Thyroid gland (tissue), 4 donors: Measurements from ENCODE around the gene NUFIP1. TPM values are rescaled to one million over a fixed set of nuclear protein-coding genes. Genes with fewer than 3 reads are reported as not detected.
A peak's percentile ranks its signal among the peaks of the same experiment; 100 is the strongest.

ENCODE experiments used
- DNase-seq, 2 donors: peaks; one replicate each; pipeline ENCODE4 v3.0.0-alpha.2; 2019
- H3K27ac ChIP-seq, 3 donors: fragments of 200-600 bp; sonication (generic); 1 replicate in 2 of 3; 2 replicates in 1 of 3; pipeline ENCODE4 v1.5.1; 2016 to 2019; ENCODE audit warnings: mild to moderate bottlenecking in 1 of 3, moderate library complexity in 1 of 3
- H3K27me3 ChIP-seq: fragments of 200-600 bp; sonication (generic); one replicate; pipeline ENCODE4 v1.5.1; 2019
- H3K36me3 ChIP-seq, 2 donors: fragments of 200-600 bp; sonication (generic); one replicate each; pipeline ENCODE4 v1.5.1; 2016 to 2019
- H3K4me1 ChIP-seq, 2 donors: fragments of 200-600 bp; sonication (generic); one replicate each; pipeline ENCODE4 v1.5.1; 2017 to 2019
- H3K4me3 ChIP-seq, 3 donors: fragments of 200-600 bp; sonication (generic); replicated peaks in 1 of 3; 1 replicate in 2 of 3; 2 replicates in 1 of 3; pipeline ENCODE4 v1.5.1; 2016; ENCODE audit warnings: mild to moderate bottlenecking in 1 of 3
- H3K9me3 ChIP-seq: fragments of 200-600 bp; sonication (generic); one replicate; pipeline ENCODE4 v1.5.1; 2017
- POLR2A ChIP-seq, 2 donors: fragments of 450-650 bp; IDR thresholded peaks; one replicate each; pipeline ENCODE4 v1.6.1; 2017; ENCODE audit warnings: antibody characterized with exemption in 2 of 2, mild to moderate bottlenecking in 2 of 2, moderate library complexity in 1 of 2
- WGBS, 2 donors: methylation state at CpG; one replicate each; pipeline ENCODE4 v1.1.5; 2017; 5-methylcytosine and 5-hydroxymethylcytosine counted together
- intact Hi-C: fragments of 100-400 bp; cut with DNase I; formaldehyde crosslinking; loops from one replicate; pipeline ENCODE4 v1.15.1; 2023
- total RNA-seq, 4 donors: library from RNA; depleted of rRNA; stranded (reverse); fragments of >200 nt; gene quantifications; one replicate each; pipeline ENCODE4 v1.2.3, GENCODE V29; 2016
- TF ChIP-seq, protein P1 (sequence below), 6 experiments: fragments of 200-600 bp in 3 of 6; fragments of 450-650 bp in 3 of 6; sonication (generic) in 3 of 6; IDR thresholded peaks; one replicate each; pipeline ENCODE4 v1.5.1; 2016 to 2019; ENCODE audit warnings: antibody characterized with exemption in 6 of 6, mild to moderate bottlenecking in 2 of 6, inconsistent platforms in 1 of 6, moderate library complexity in 1 of 6

The NUFIP1 gene
- total RNA-seq, 4 donors from 2014 or later: 3.2 to 4.3 (median 3.5) TPM

DNA sequence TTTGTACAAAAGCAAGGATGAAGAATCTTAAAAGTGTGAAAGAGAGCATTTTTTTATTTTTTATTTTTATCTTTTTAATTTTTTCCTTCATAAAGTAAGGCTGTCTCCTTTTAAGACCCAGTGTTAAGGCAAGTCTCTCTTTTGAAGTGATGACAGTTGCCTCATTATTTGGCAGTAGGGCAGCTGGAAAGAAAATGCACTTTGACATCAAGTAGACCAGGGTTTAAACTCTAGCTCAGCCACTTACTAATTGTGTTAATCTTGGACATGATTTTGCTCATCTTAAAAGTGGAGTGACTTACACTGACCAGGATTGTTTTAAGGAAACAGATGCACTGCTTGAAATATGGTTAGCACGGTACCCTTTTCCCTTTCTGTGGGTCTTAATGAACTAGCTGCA lies 18.6 kb upstream of the NUFIP1 start:
- Histone ChIP-seq H3K36me3 (peaks cover 16 to 28% of the 10 kb centered on the region in 2 donors), H3K4me1 (no peaks in the 10 kb centered on the region), H3K27me3 (no peaks in the 10 kb centered on the region), H3K27ac (no peak overlapping the region), H3K4me3 (no peak overlapping the region), H3K9me3 (no peaks in the 10 kb centered on the region)
- 100% methylated on average over 1 of the region's 1 CpG for WGBS, 2 donors
- no peak for DNase-seq
- TF ChIP-seq, protein P1, sequence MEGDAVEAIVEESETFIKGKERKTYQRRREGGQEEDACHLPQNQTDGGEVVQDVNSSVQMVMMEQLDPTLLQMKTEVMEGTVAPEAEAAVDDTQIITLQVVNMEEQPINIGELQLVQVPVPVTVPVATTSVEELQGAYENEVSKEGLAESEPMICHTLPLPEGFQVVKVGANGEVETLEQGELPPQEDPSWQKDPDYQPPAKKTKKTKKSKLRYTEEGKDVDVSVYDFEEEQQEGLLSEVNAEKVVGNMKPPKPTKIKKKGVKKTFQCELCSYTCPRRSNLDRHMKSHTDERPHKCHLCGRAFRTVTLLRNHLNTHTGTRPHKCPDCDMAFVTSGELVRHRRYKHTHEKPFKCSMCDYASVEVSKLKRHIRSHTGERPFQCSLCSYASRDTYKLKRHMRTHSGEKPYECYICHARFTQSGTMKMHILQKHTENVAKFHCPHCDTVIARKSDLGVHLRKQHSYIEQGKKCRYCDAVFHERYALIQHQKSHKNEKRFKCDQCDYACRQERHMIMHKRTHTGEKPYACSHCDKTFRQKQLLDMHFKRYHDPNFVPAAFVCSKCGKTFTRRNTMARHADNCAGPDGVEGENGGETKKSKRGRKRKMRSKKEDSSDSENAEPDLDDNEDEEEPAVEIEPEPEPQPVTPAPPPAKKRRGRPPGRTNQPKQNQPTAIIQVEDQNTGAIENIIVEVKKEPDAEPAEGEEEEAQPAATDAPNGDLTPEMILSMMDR (IDR thresholded peaks at IDR 0.05): no peak
- no peak for TF ChIP-seq POLR2A (IDR thresholded peaks at IDR 0.05)
- intact Hi-C loops: no loop called here

DNA sequence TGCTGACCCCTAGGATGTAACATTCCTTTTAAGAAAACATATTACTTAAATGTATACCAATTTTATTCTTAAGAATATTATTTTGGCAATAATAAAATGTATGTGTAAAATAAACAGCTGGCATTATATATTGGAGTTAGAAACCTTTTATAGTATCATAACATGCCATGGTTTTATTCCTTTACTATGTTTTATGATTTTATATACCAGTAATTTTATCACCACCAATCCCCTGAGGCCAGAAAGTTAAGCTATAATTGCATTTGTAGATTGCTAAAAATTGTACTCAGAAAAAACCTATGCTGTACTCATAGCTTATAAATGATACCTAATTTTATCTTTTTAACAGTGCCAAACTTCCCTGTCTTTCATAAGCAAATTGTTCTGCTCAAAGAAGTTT lies 18.0 kb upstream of the NUFIP1 start:
- no peak for DNase-seq
- no peak overlapping the region for H3K27ac ChIP-seq
- peaks cover 22 to 34% of the 10 kb centered on the region in 2 donors for H3K36me3 ChIP-seq
- H3K27me3 ChIP-seq: no peaks in the 10 kb centered on the region
- intact Hi-C loops: no loop called here
- no peaks in the 10 kb centered on the region for H3K9me3 ChIP-seq
- H3K4me1 ChIP-seq: no peaks in the 10 kb centered on the region
- no peak for TF ChIP-seq POLR2A (IDR thresholded peaks at IDR 0.05)
- TF ChIP-seq, protein P1 (IDR thresholded peaks at IDR 0.05): no peak
- H3K4me3 ChIP-seq: no peak overlapping the region

DNA sequence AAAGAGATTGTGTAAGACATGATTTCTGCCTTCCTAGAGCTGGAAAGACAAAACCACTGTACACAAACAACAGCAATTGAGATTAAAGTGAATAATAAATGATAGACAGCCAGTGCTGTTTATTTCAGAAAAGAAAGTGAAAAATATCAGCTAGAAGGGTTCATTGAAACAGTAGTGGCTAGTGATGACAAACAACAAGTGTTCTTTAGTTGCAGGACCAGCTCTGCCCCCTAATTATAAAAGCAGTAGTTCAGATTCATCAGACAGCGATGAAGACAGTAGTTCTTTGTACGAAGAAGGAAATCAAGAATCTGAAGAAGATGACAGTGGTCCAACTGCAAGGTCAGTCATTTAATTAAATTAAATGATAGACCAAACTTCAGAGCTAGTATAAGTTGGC lies 14.8 kb upstream of the NUFIP1 start:
- intact Hi-C loops: no loop called here
- TF ChIP-seq, protein P1 (IDR thresholded peaks at IDR 0.05): no peak
- no peak for TF ChIP-seq POLR2A (IDR thresholded peaks at IDR 0.05)
- no peak for DNase-seq
- Histone ChIP-seq H3K4me1 (no peaks in the 10 kb centered on the region), H3K36me3 (peaks cover 12 to 25% of the 10 kb centered on the region in 2 donors), H3K4me3 (no peak overlapping the region), H3K27ac (no peak overlapping the region), H3K27me3 (no peaks in the 10 kb centered on the region), H3K9me3 (no peaks in the 10 kb centered on the region)
- 96 to 99% methylated on average over 2 of the region's 2 CpGs for WGBS, 2 donors

GRCh38 chr13:45003417-45003816 lies 14.1 kb upstream of the NUFIP1 start:
- Histone ChIP-seq H3K9me3 (no peaks in the 10 kb centered on the region), H3K27me3 (no peaks in the 10 kb centered on the region), H3K36me3 (peaks cover 10 to 18% of the 10 kb centered on the region in 2 donors), H3K27ac (no peak overlapping the region), H3K4me1 (no peaks in the 10 kb centered on the region), H3K4me3 (no peak overlapping the region)
- intact Hi-C loops: no loop called here
- DNase-seq: no peak
- TF ChIP-seq, protein P1 (IDR thresholded peaks at IDR 0.05): no peak
- no peak for TF ChIP-seq POLR2A (IDR thresholded peaks at IDR 0.05)

DNA sequence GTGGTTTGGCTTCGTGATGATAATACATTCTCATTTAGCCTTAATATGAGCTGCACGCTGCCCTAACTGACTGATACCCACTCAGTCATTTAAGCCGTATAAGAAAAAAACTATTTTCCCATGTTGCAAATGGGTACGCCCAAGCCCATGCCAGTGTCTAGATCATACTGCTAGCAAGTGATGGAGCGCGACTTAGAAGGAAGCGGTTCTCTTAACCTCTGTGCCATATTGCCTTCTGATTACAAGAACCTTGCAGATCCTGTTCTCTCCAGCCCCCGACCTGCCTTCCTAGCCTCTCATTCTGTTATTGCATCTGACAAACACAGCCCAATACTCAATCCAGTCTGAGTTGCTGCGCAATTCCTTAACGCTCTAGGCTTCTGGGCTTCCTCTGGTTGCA lies 670 bp upstream of the NUFIP1 start:
- TF ChIP-seq POLR2A (IDR thresholded peaks at IDR 0.05): no peak
- TF ChIP-seq, protein P1 (IDR thresholded peaks at IDR 0.05): no peak
- no peak for DNase-seq
- H3K36me3 ChIP-seq: no peaks in the 10 kb centered on the region
- no peaks in the 10 kb centered on the region for H3K9me3 ChIP-seq
- whole genome bisulfite sequencing, 2 donors: 6 to 7% methylated on average over 10 of the region's 10 CpGs
- H3K4me1 ChIP-seq: peaks cover 17 to 28% of the 10 kb centered on the region in 2 donors
- intact Hi-C loops: loop anchor here (10.0 kb wide), 1 partner anchor 415 kb away; the partner anchor contains the start of gene TSC22D1
- H3K4me3 ChIP-seq: peak overlapping the region; percentile 65 to 99 (median 84)
- H3K27me3 ChIP-seq: no peaks in the 10 kb centered on the region
- peak overlapping the region in 2 of 3 donors; percentile 72 to 76 for H3K27ac ChIP-seq
